BE2C (cell line): ENCODE measurements around the gene NR5A1.

ENCODE experiments used
- DNase-seq: peaks from one replicate; pipeline ENCODE4 v3.0.0-alpha.2; 2020
- H3K27me3 ChIP-seq: fragments of 250-450 bp; sonication (Bioruptor Pico); 2 replicates; pipeline ENCODE4 v1.5.1; 2020; ENCODE audit warnings: mild to moderate bottlenecking
- H3K36me3 ChIP-seq: fragments of 250-450 bp; sonication (Bioruptor Pico); 2 replicates; pipeline ENCODE4 v1.5.1; 2020; ENCODE audit warnings: mild to moderate bottlenecking
- H3K4me1 ChIP-seq: fragments of 250-450 bp; sonication (Bioruptor Pico); 2 replicates; pipeline ENCODE4 v1.5.1; 2020
- H3K4me3 ChIP-seq: 2 replicates; pipeline ENCODE4 v1.5.1; 2011; ENCODE audit warnings: low read depth, low read length
- H3K9me3 ChIP-seq: fragments of 250-450 bp; sonication (Bioruptor Pico); 2 replicates; pipeline ENCODE4 v1.5.1; 2020
- CTCF ChIP-seq: IDR thresholded peaks from 2 replicates; pipeline ENCODE4 v1.5.1; 2012; ENCODE audit warnings: mild to moderate bottlenecking, low read depth, low read length

The NR5A1 gene

GRCh38 chr9:124507880-124508423 lies 753 bp upstream of the NR5A1 start:
- Histone ChIP-seq H3K9me3 (no peaks in the 10 kb centered on the region), H3K27me3 (peaks cover 31% of the 10 kb centered on the region), H3K36me3 (no peaks in the 10 kb centered on the region), H3K4me1 (peaks cover 7% of the 10 kb centered on the region; the same call in 1 of the 2 replicates), H3K4me3 (no peak overlapping the region)
- no peak for DNase-seq
- no peak for TF ChIP-seq CTCF

GRCh38 chr9:124506433-124506832 lies 766 bp downstream of the NR5A1 start:
- Histone ChIP-seq H3K27me3 (peaks cover 46% of the 10 kb centered on the region), H3K4me3 (no peak overlapping the region), H3K4me1 (no peaks in the 10 kb centered on the region), H3K9me3 (no peaks in the 10 kb centered on the region), H3K36me3 (no peaks in the 10 kb centered on the region)
- no peak for TF ChIP-seq CTCF
- DNase-seq, result no peak

GRCh38 chr9:124505901-124506346 lies 1.3 kb downstream of the NR5A1 start:
- Histone ChIP-seq H3K36me3 (no peaks in the 10 kb centered on the region), H3K27me3 (peaks cover 48% of the 10 kb centered on the region), H3K4me1 (no peaks in the 10 kb centered on the region), H3K4me3 (no peak overlapping the region), H3K9me3 (no peaks in the 10 kb centered on the region)
- DNase-seq, result no peak
- no peak for TF ChIP-seq CTCF

GRCh38 chr9:124505006-124505900 lies 1.9 kb downstream of the NR5A1 start:
- Histone ChIP-seq H3K4me3 (no peak overlapping the region), H3K9me3 (no peaks in the 10 kb centered on the region), H3K27me3 (peaks cover 48% of the 10 kb centered on the region)

GRCh38 chr9:124504530-124505005 lies 2.6 kb downstream of the NR5A1 start:
- H3K4me3 ChIP-seq, result no peak overlapping the region
- no peaks in the 10 kb centered on the region for H3K4me1 ChIP-seq
- no peak for DNase-seq
- TF ChIP-seq CTCF, result no peak
- no peaks in the 10 kb centered on the region for H3K9me3 ChIP-seq
- peaks cover 48% of the 10 kb centered on the region for H3K27me3 ChIP-seq
- no peaks in the 10 kb centered on the region for H3K36me3 ChIP-seq

More at GRCh38 chr9:124505006-124505900, 1.9 kb downstream of the NR5A1 start:
- H3K36me3 ChIP-seq, result no peaks in the 10 kb centered on the region
- DNase-seq, result no peak
- H3K4me1 ChIP-seq, result no peaks in the 10 kb centered on the region
- TF ChIP-seq CTCF, result no peak
